ENCODE results near the gene LRRC75A. TPM values are rescaled to one million over a fixed set of nuclear protein-coding genes. Genes with fewer than 3 reads are reported as not detected.
"Not testable (repeated sequence)": the region's sequence is repeated elsewhere in the genome, so short reads cannot be mapped to it uniquely, and the experiment has no call there.

Gene LRRC75A
- total RNA-seq, 1 donor from 2014 or later: 6.2 TPM

- no peak for DNase-seq
These were observed 19.5 kb downstream of the LRRC75A start for GRCh38 chr17:16472539-16472938.

GRCh38 chr17:16471295-16471694, 20.7 kb downstream of the LRRC75A start:
- no peak for DNase-seq

- no peak for DNase-seq
These were observed 21.7 kb downstream of the LRRC75A start for GRCh38 chr17:16470265-16470664.

GRCh38 chr17:16468428-16468992, 23.5 kb downstream of the LRRC75A start:
- DNase-seq: no peak

- DNase-seq: peak; percentile 50
These were observed 24.1 kb downstream of the LRRC75A start for GRCh38 chr17:16467886-16468285.

GRCh38 chr17:16467044-16467443, 24.9 kb downstream of the LRRC75A start:
- no peak for DNase-seq

GRCh38 chr17:16466407-16466806, 25.6 kb downstream of the LRRC75A start:
- DNase-seq: no peak

GRCh38 chr17:16465861-16466338, 26.1 kb downstream of the LRRC75A start:
- DNase-seq: no peak

GRCh38 chr17:16465052-16465312, 27.0 kb downstream of the LRRC75A start:
- no peak for DNase-seq

- DNase-seq: no peak
These were observed 27.5 kb downstream of the LRRC75A start for GRCh38 chr17:16464303-16465051.

- peak; percentile 77 for DNase-seq
These were observed 28.4 kb downstream of the LRRC75A start for GRCh38 chr17:16463358-16464302.

- DNase-seq: no peak
These were observed 29.7 kb downstream of the LRRC75A start for GRCh38 chr17:16462070-16462864.

GRCh38 chr17:16461606-16461866, 30.5 kb downstream of the LRRC75A start:
- no peak for DNase-seq

GRCh38 chr17:16460796-16461605, 31.0 kb downstream of the LRRC75A start:
- no peak for DNase-seq

- DNase-seq: no peak
These were observed 32.0 kb downstream of the LRRC75A start for GRCh38 chr17:16459855-16460550.

GRCh38 chr17:16459271-16459670, 32.7 kb downstream of the LRRC75A start:
- DNase-seq: no peak

- DNase-seq: no peak
These were observed 35.2 kb downstream of the LRRC75A start for GRCh38 chr17:16456742-16457316.

- DNase-seq: no peak
These were observed 35.8 kb downstream of the LRRC75A start for GRCh38 chr17:16455997-16456741.

GRCh38 chr17:16453493-16453851, 38.5 kb downstream of the LRRC75A start:
- DNase-seq: no peak

- DNase-seq: not testable (repeated sequence)
These were observed 39.7 kb downstream of the LRRC75A start for GRCh38 chr17:16452268-16452667.

Data from tongue (tissue), 2 donors.